MM.1S (cell line): ENCODE measurements around the gene AKT1S1.

ENCODE experiments used
- CTCF ChIP-seq: fragments of 300-600 bp; sonication (generic); IDR thresholded peaks from 2 replicates; pipeline ENCODE4 v1.5.1; 2016; ENCODE audit warnings: antibody characterized with exemption, low read length, mixed read lengths
- EZH2 ChIP-seq: fragments of 300-600 bp; sonication (generic); optimal IDR thresholded peaks from 2 replicates; pipeline ENCODE3; 2017; ENCODE audit warnings: low read depth, mild to moderate bottlenecking, antibody characterized with exemption, low read length, mixed read lengths

GRCh38 chr19:49854378-49855263 is 22.5 kb downstream of the AKT1S1 start:
- TF ChIP-seq EZH2 (no peak), CTCF (no peak)
